Measurements from ENCODE around the gene ST6GAL1. TPM values are rescaled to one million over a fixed set of nuclear protein-coding genes. Genes with fewer than 3 reads are reported as not detected.

ST6GAL1 gene
- total and polyA plus RNA-seq, 2 of the 4 experiments (the other 2 are of a cell fraction), result 1.4 to 2.9 TPM

- H3K18ac ChIP-seq (ENCODE audit: low read depth, low read length), result no peak overlapping the region
- POLR2A ChIA-PET (ENCODE audit: unreplicated experiment), result no interaction called here
- BruUV-seq (replicated peaks), result no TSS peak
- H4K5ac ChIP-seq (ENCODE audit: low read depth, low read length), result no peak overlapping the region
- no peak overlapping the region for H2AK5ac ChIP-seq (ENCODE audit: low read depth, low read length)
- H3K79me1 ChIP-seq (ENCODE audit: low read depth in 1 of 2, low read length in 2 of 2), result no peaks in the 10 kb centered on the region
- no peak overlapping the region for H2AK9ac ChIP-seq (replicated peaks; ENCODE audit: low read depth, low read length, poor library complexity)
- peaks cover 2% of the 10 kb centered on the region; the same call in 1 of the 2 replicates for H3K4me1 ChIP-seq (ENCODE audit: control insufficient read depth, insufficient read depth, low read length)
- H2BK20ac ChIP-seq (ENCODE audit: low read depth, low read length), result no peak overlapping the region
- H3K9me3 ChIP-seq (ENCODE audit: control insufficient read depth, insufficient read depth, low read length), result no peaks in the 10 kb centered on the region
- H3K4me2 ChIP-seq (ENCODE audit: low read depth, low read length), result no peak overlapping the region
- no peak overlapping the region for H3K14ac ChIP-seq (replicated peaks; ENCODE audit: low read depth, low read length)
- dilution Hi-C loops (cut with HindIII; ENCODE audit: low sequenced_read_pairs, unreplicated experiment), result no loop called here
- H3K27ac ChIP-seq (ENCODE audit: insufficient read depth, low read length), result no peak overlapping the region
- H2BK5ac ChIP-seq (ENCODE audit: low read depth, low read length, poor library complexity, severe bottlenecking), result no peak overlapping the region
- no peak overlapping the region for H3K4me3 ChIP-seq (ENCODE audit: insufficient read depth, low read depth, low read length)
- TF ChIP-seq CTCF (conservative IDR thresholded peaks at IDR 0.05; ENCODE audit: low read depth, low read length) (no peak), FOS (IDR thresholded peaks at IDR 0.05; ENCODE audit: low read depth, low read length) (no peak), RAD21 (IDR thresholded peaks at IDR 0.05; ENCODE audit: low read length) (no peak), RFX5 (IDR thresholded peaks at IDR 0.05; ENCODE audit: low read depth, low read length) (no peak), NFE2L2 (IDR thresholded peaks at IDR 0.05; ENCODE audit: low read depth, low read length) (no peak), MAZ (IDR thresholded peaks at IDR 0.05; ENCODE audit: borderline replicate concordance, low read depth, low read length) (no peak), MAFK (IDR thresholded peaks at IDR 0.05; ENCODE audit: low read depth, low read length) (no peak), CEBPB (IDR thresholded peaks at IDR 0.05; ENCODE audit: low read depth, low read length) (no peak), USF2 (IDR thresholded peaks at IDR 0.05; ENCODE audit: low read depth, low read length) (no peak), POLR2A (IDR thresholded peaks at IDR 0.05; ENCODE audit: low read depth, low read length) (no peak), SMC3 (IDR thresholded peaks at IDR 0.05; ENCODE audit: low read depth, low read length) (no peak), CHD1 (IDR thresholded peaks at IDR 0.05; ENCODE audit: low read depth, low read length) (no peak), MXI1 (IDR thresholded peaks at IDR 0.05; ENCODE audit: borderline replicate concordance, low read depth, low read length) (no peak), RCOR1 (IDR thresholded peaks at IDR 0.05; ENCODE audit: insufficient replicate concordance, low read length) (no peak), BHLHE40 (IDR thresholded peaks at IDR 0.05; ENCODE audit: low read depth, low read length) (no peak)
- TF ChIP-seq, protein P1, sequence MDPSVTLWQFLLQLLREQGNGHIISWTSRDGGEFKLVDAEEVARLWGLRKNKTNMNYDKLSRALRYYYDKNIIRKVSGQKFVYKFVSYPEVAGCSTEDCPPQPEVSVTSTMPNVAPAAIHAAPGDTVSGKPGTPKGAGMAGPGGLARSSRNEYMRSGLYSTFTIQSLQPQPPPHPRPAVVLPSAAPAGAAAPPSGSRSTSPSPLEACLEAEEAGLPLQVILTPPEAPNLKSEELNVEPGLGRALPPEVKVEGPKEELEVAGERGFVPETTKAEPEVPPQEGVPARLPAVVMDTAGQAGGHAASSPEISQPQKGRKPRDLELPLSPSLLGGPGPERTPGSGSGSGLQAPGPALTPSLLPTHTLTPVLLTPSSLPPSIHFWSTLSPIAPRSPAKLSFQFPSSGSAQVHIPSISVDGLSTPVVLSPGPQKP (IDR thresholded peaks at IDR 0.05; ENCODE audit: borderline replicate concordance, low read depth, low read length), result no peak
- CTCF ChIA-PET, result no interaction called here
- H4K91ac ChIP-seq (ENCODE audit: insufficient read depth, low read depth, low read length), result no peak overlapping the region
- no peak overlapping the region for H4K8ac ChIP-seq (ENCODE audit: low read depth in 2 of 2, low read length in 2 of 2)
- H3K36me3 ChIP-seq (ENCODE audit: control insufficient read depth, insufficient read depth, low read length), result no peaks in the 10 kb centered on the region
- H3K9me1 ChIP-seq (ENCODE audit: insufficient read depth, low read length), result no peaks in the 10 kb centered on the region
- no peak overlapping the region for H3K9ac ChIP-seq (ENCODE audit: low read depth, low read length)
- H3K4ac ChIP-seq (ENCODE audit: low read depth, low read length), result no peak overlapping the region
- in situ Hi-C loops (cut with MboI; ENCODE audit: low sequenced_read_pairs), result no loop called here
- no peak overlapping the region for H3K23ac ChIP-seq (ENCODE audit: low read depth, low read length)
- H4K20me1 ChIP-seq (ENCODE audit: insufficient read depth, low read length), result no peaks in the 10 kb centered on the region
- no peak for ATAC-seq (ENCODE audit: low read depth)
- no peak overlapping the region for H2AFZ ChIP-seq (replicated peaks; ENCODE audit: low read length, poor library complexity)
- no peak overlapping the region for H3K56ac ChIP-seq (ENCODE audit: extremely low read depth, insufficient read depth, low read length)
- no CpG with 5 or more reads among the region's 1 CpG for WGBS, 2 experiments (ENCODE audit: extremely low coverage in 2 of 2, insufficient read length in 1 of 2)
- no peaks in the 10 kb centered on the region; the same call in 1 of the 2 replicates for H3K27me3 ChIP-seq (ENCODE audit: control insufficient read depth, insufficient read depth, low read length)
- no peak overlapping the region for H2BK120ac ChIP-seq (ENCODE audit: low read depth, low read length)
- H2BK15ac ChIP-seq (ENCODE audit: low read depth, low read length), result no peak overlapping the region
- DNase-seq, result no peak
- intact Hi-C loops (cut with micrococcal nuclease), result no loop called here
Observed at GRCh38 chr3:186962445-186962844, 32.1 kb downstream of the ST6GAL1 start.
